Ovary (tissue), 9 donors: ENCODE results near the gene IQSEC3. TPM values are rescaled to one million over a fixed set of nuclear protein-coding genes. Genes with fewer than 3 reads are reported as not detected.
A peak's percentile ranks its signal among the peaks of the same experiment; 100 is the strongest.
"Not testable (repeated sequence)": the region's sequence is repeated elsewhere in the genome, so short reads cannot be mapped to it uniquely, and the experiment has no call there.

ENCODE experiments used
- DNase-seq, 5 donors: peaks; one replicate each; pipeline ENCODE4 v3.0.0-alpha.2; 2019 to 2020
- H3K27ac ChIP-seq, 2 donors: fragments of 200-600 bp; one replicate each; pipeline versions ENCODE4 v1.5.1 to v1.8.0; 2019 to 2022
- H3K27me3 ChIP-seq: fragments of 200-600 bp; one replicate; pipeline ENCODE4 v1.8.0; 2022
- H3K36me3 ChIP-seq: fragments of 200-600 bp; sonication (generic); one replicate; pipeline ENCODE4 v1.5.1; 2019
- H3K4me1 ChIP-seq: one replicate; pipeline ENCODE4 v1.8.1; 2013; ENCODE audit warnings: mild to moderate bottlenecking, moderate library complexity; ENCODE audit not compliant: insufficient read depth
- H3K4me3 ChIP-seq: fragments of 200-600 bp; sonication (generic); one replicate; pipeline ENCODE4 v1.5.1; 2017
- H3K9me3 ChIP-seq, 2 donors: fragments of 200-600 bp in 1 of 2; sonication (generic) in 1 of 2; one replicate each; pipeline versions ENCODE4 v1.5.1 to v1.8.1; 2013 to 2019; ENCODE audit warnings: mild to moderate bottlenecking in 1 of 2, moderate library complexity in 1 of 2
- EP300 ChIP-seq: sonication (generic); formaldehyde crosslinking; IDR thresholded peaks from one replicate; pipeline ENCODE4 v1.6.1; 2017; ENCODE audit warnings: antibody characterized with exemption
- POLR2A ChIP-seq: fragments of 450-650 bp; IDR thresholded peaks from one replicate; pipeline ENCODE4 v1.6.1; 2017; ENCODE audit warnings: antibody characterized with exemption, mild to moderate bottlenecking, moderate library complexity
- WGBS, 3 donors: extraction: QIAGEN DNeasy Blood & Tissue Kit in 1 of 3; methylation state at CpG; one replicate each; pipeline versions ENCODE4 v1.1.5 to v1.1.7; 2013 to 2017; 5-methylcytosine and 5-hydroxymethylcytosine counted together
- intact Hi-C, 4 donors: fragments of 100-400 bp; cut with DNase I; formaldehyde crosslinking; loops; one replicate each; pipeline versions ENCODE4 v1.11.0 to v1.15.1; 2022 to 2023
- polyA plus RNA-seq, 2 donors: library from polyadenylated mRNA; stranded (reverse); fragments of 200-250 nt in 1 of 2; fragments of 350-450 nt in 1 of 2; fragmentation: Illumina TruSeq in 1 of 2; extraction: RNeasy Lipid Tissue Mini Kit (QIAGEN cat#74804) in 1 of 2; gene quantifications; one replicate each; pipeline ENCODE4 v1.2.3, GENCODE V29; 2013 to 2014
- total RNA-seq, 7 donors: library from RNA; depleted of rRNA in 2 of 7; stranded (reverse); fragments of >200 nt in 2 of 7; fragmentation: NEBNext Ultra II Directional in 3 of 7; extraction: Animal tissue kit (Norgen Biotek cat#: 25700) in 3 of 7; gene quantifications; one replicate each; pipeline versions ENCODE4 v1.1.0 to v1.2.4, GENCODE V29; 2016 to 2023
- TF ChIP-seq, protein P1 (sequence below), 3 donors: fragments of 450-650 bp in 2 of 3; fragments of 200-600 bp in 1 of 3; IDR thresholded peaks; one replicate each; pipeline versions ENCODE4 v1.5.1 to v1.8.0; 2016 to 2022; ENCODE audit warnings: antibody characterized with exemption in 3 of 3, mild to moderate bottlenecking in 1 of 3
- donor health status: DM: no; HTN: no; CAD: no; lungs with moderate emphysema.
- donor health status: DM: no; HTN: no; CAD: no.
- donor health status: Bipolar disorder and iron deficiency.
- donor health status: DM: yes; HTN: yes; CAD: no.
- donor health status: DM: no; HTN: no; CAD: no.
- donor health status: DM: yes; HTN: yes; CAD: no.

The IQSEC3 gene
- total and polyA plus RNA-seq, 9 donors, result 0.88 to 10.0 (median 3.0) TPM

DNA sequence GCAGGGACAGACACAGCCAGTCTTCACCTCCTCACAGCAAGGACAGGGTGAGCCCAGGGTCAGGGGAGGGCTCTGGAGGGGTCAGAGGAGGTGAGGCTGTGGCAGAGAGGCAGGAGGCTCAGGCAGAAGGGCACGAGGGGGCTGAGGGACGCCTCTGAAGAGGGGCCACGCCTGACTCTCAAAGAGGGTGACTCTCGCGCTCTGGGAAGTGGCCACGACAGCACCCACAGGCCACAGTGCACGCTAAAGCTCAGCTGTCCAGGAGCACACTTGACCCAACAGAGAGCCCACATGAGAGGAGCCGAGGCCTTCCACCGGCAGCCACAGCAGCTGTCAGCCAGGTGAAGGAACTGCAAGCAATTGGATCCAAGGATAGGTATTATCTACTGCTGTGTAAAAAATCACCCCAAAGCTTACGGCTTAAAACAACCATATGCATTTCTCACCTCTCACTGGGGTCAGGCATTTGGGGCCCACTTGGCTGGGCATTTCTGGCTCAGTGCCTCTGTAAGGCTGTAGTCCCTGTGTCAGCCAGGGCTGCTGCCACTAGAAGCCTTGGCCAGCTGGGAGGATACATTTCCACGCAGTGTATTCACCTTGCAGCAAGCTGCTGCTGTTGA lies 119.5 kb downstream of the IQSEC3 start:
- no peak overlapping the region for H3K4me3 ChIP-seq
- no peak for DNase-seq
- 81 to 90% (median 88%) methylated on average over 11 of the region's 11 CpGs for WGBS, 3 donors
- no peak overlapping the region for H3K27ac ChIP-seq
- H3K36me3 ChIP-seq, result no peaks in the 10 kb centered on the region
- H3K4me1 ChIP-seq, result no peaks in the 10 kb centered on the region
- no peak for TF ChIP-seq POLR2A
- TF ChIP-seq, protein P1, sequence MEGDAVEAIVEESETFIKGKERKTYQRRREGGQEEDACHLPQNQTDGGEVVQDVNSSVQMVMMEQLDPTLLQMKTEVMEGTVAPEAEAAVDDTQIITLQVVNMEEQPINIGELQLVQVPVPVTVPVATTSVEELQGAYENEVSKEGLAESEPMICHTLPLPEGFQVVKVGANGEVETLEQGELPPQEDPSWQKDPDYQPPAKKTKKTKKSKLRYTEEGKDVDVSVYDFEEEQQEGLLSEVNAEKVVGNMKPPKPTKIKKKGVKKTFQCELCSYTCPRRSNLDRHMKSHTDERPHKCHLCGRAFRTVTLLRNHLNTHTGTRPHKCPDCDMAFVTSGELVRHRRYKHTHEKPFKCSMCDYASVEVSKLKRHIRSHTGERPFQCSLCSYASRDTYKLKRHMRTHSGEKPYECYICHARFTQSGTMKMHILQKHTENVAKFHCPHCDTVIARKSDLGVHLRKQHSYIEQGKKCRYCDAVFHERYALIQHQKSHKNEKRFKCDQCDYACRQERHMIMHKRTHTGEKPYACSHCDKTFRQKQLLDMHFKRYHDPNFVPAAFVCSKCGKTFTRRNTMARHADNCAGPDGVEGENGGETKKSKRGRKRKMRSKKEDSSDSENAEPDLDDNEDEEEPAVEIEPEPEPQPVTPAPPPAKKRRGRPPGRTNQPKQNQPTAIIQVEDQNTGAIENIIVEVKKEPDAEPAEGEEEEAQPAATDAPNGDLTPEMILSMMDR (IDR thresholded peaks at IDR 0.05), result no peak
- TF ChIP-seq EP300, result no peak
- no peaks in the 10 kb centered on the region for H3K27me3 ChIP-seq
- intact Hi-C loops, result no loop called here
- no peaks in the 10 kb centered on the region for H3K9me3 ChIP-seq

DNA sequence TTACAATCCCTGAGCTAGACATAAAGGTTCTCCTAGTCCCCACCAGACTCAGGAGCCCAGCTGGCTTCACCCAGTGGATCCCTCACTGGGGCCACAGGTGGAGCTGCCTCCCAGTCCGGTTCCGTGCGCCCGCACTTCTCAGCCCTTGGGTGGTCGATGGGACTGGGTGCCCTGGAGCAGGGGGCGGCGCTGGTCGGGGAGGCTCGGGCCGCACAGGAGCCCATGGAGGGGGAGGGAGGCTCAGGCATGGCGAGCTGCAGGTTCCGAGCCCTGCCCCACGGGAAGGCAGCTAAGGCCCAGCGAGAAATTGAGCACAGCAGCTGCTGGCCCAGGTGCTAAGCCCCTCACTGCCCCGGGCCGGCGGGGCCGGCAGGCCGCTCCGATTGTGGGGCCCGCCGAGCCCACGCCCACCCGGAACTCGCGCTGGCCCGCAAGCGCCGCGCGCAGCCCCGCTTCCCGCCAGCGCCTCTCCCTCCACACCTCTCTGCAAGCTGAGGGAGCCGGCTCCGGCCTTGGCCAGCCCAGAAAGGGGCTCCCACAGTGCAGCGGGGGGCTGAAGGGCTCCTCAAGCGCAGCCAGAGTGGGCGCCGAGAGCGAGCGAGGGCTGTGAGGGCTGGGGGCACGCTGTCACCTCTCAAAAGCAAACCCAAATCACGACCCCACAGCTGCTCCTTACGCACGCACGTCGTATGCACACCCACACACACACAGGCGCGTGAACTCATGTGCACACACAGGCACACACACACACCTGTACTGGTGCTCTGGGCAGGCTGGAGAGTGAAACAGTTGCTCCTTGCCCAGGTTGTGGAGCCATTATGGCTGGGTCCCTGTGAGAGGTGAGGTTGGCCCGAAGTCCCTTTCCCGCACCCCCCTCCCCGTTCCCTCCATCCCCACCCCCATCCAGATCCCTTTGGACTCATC lies 121.7 kb downstream of the IQSEC3 start:
- 30 to 53% (median 36%) methylated on average over 43 to 53 of the region's 53 CpGs for WGBS, 3 donors
- not testable (repeated sequence) for H3K27ac ChIP-seq

DNA sequence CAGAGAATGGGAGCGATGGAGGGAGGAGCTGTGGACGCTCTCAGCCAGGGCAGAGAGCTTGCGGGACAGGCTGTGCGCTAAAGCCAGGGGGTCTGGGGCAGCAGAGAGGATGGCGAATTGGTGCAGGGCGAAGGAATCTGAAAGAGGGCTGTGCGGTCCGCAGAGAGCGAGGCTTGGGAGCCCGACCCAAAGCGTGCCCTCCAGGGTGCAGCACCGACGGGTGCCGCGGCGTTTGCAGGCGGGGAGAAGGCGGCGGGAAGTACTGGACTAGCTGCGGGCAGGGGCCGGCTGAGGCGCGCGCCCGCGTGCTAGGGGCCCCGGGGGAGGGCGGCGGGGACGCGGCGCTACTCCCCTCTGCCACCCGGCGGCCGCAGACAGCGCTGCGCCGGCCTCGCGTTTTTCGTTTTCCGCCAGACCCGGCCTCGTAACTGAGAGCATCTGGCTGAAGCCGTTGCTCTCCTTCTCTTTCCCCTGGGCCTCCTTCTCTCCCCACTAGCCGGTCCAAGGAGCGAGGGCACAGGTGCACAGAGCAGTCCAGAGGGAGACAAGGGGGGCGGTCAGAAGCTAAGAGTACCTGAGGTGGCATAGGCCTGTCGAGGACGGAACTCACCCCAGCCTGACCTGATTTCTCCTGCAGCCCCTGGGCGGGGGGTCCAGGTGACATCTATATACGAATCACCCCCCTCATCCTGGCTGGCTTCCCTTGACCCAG lies 122.5 kb downstream of the IQSEC3 start:
- Histone ChIP-seq H3K27me3 (no peaks in the 10 kb centered on the region), H3K9me3 (no peaks in the 10 kb centered on the region), H3K36me3 (no peaks in the 10 kb centered on the region), H3K27ac (no peak overlapping the region), H3K4me1 (no peaks in the 10 kb centered on the region), H3K4me3 (peak overlapping the region; percentile 38)
- 5 to 8% (median 5%) methylated on average over 35 to 52 of the region's 52 CpGs for WGBS, 3 donors
- peak; percentile 43 to 79 (median 53) for DNase-seq
- TF ChIP-seq POLR2A, result no peak
- TF ChIP-seq, protein P1 (IDR thresholded peaks at IDR 0.05), result peak; percentile 57 to 85 (median 63)
- no peak for TF ChIP-seq EP300
- intact Hi-C loops, result no loop called here

More for the DNA sequence above, 121.7 kb downstream of the IQSEC3 start:
- H3K27me3 ChIP-seq, H3K36me3 ChIP-seq, H3K9me3 ChIP-seq, DNase-seq, intact Hi-C loops, H3K4me1 ChIP-seq: not testable (repeated sequence)
- H3K4me3 ChIP-seq, result peak overlapping the region; percentile 38

DNA sequence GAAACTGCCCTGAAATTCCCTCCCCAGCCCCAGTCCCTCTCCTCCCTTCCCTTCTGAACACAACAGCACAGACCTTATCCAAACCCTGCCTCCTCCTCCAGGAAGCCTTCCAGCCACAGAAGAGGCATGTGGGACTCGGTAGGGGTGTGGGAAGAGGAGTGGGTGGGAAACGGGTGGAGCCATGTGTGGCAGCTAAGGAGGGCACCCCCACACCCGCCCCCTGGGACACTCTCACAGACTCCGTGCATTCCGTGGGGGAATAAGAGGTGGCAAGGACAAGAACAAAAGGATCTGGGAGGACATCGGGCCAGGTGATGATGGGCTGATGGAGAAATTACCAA lies 123.0 kb downstream of the IQSEC3 start:
- Histone ChIP-seq H3K27ac (no peak overlapping the region), H3K36me3 (no peaks in the 10 kb centered on the region), H3K4me1 (no peaks in the 10 kb centered on the region), H3K9me3 (no peaks in the 10 kb centered on the region), H3K4me3 (no peak overlapping the region), H3K27me3 (no peaks in the 10 kb centered on the region)
- WGBS, 3 donors, result 63 to 70% (median 67%) methylated on average over 6 of the region's 6 CpGs
- no peak for DNase-seq
- TF ChIP-seq EP300, result no peak
- TF ChIP-seq, protein P1 (IDR thresholded peaks at IDR 0.05), result no peak
- TF ChIP-seq POLR2A, result no peak
- intact Hi-C loops, result no loop called here
